ENCODE results near the gene SKP1. TPM values are rescaled to one million over a fixed set of nuclear protein-coding genes. Genes with fewer than 3 reads are reported as not detected.
A peak's percentile ranks its signal among the peaks of the same experiment; 100 is the strongest.

SKP1 gene
- total RNA-seq, 2 donors from 2014 or later: 206 to 236 TPM

- Histone ChIP-seq H3K4me1 (ENCODE audit: control insufficient read depth in 1 of 2, low read depth in 2 of 2) (no peaks in the 10 kb centered on the region), H3K4me3 (no peak overlapping the region), H3K36me3 (no peaks in the 10 kb centered on the region), H3K27me3 (replicated peaks; ENCODE audit: insufficient read depth) (no peaks in the 10 kb centered on the region), H3K9me3 (no peaks in the 10 kb centered on the region), H3K27ac (no peak overlapping the region)
- DNase-seq (ENCODE audit: low spot score): peak; percentile 8
- ATAC-seq (ENCODE audit: insufficient number of reproducible peaks, low FRiP score, low read depth): no peak
- TF ChIP-seq CTCF (IDR thresholded peaks at IDR 0.05): peak; percentile 92
Measured at GRCh38 chr5:134184155-134185135, 7.7 kb upstream of the SKP1 start.

GRCh38 chr5:134183481-134183880 lies 6.7 kb upstream of the SKP1 start:
- Histone ChIP-seq H3K4me3 (no peak overlapping the region), H3K4me1 (ENCODE audit: control insufficient read depth in 1 of 2, low read depth in 2 of 2) (no peaks in the 10 kb centered on the region), H3K36me3 (no peaks in the 10 kb centered on the region), H3K9me3 (no peaks in the 10 kb centered on the region), H3K27me3 (replicated peaks; ENCODE audit: insufficient read depth) (no peaks in the 10 kb centered on the region), H3K27ac (no peak overlapping the region)
- DNase-seq (ENCODE audit: low spot score) (no peak), ATAC-seq (ENCODE audit: insufficient number of reproducible peaks, low FRiP score, low read depth) (no peak)
- no peak for TF ChIP-seq CTCF (IDR thresholded peaks at IDR 0.05)

- DNase-seq (ENCODE audit: low spot score): no peak
- no peak for ATAC-seq (ENCODE audit: insufficient number of reproducible peaks, low FRiP score, low read depth)
- Histone ChIP-seq H3K27ac (no peak overlapping the region), H3K4me1 (ENCODE audit: control insufficient read depth in 1 of 2, low read depth in 2 of 2) (peaks cover 15 to 34% of the 10 kb centered on the region in 2 donors), H3K9me3 (no peaks in the 10 kb centered on the region), H3K27me3 (replicated peaks; ENCODE audit: insufficient read depth) (no peaks in the 10 kb centered on the region), H3K36me3 (no peaks in the 10 kb centered on the region), H3K4me3 (no peak overlapping the region)
- TF ChIP-seq CTCF (IDR thresholded peaks at IDR 0.05): no peak
Measured at GRCh38 chr5:134178096-134178419, 1.3 kb upstream of the SKP1 start.

- no peak for TF ChIP-seq CTCF (IDR thresholded peaks at IDR 0.05)
- Histone ChIP-seq H3K27ac (peak overlapping the region; percentile 98 to 99), H3K9me3 (no peaks in the 10 kb centered on the region), H3K36me3 (peaks cover 2% of the 10 kb centered on the region), H3K4me1 (ENCODE audit: control insufficient read depth in 1 of 2, low read depth in 2 of 2) (peaks cover 15 to 34% of the 10 kb centered on the region in 2 donors), H3K27me3 (replicated peaks; ENCODE audit: insufficient read depth) (no peaks in the 10 kb centered on the region), H3K4me3 (peak overlapping the region; percentile 98)
- ATAC-seq (ENCODE audit: insufficient number of reproducible peaks, low FRiP score, low read depth) (peak; percentile 44), DNase-seq (ENCODE audit: low spot score) (peak; percentile 48)
Measured at GRCh38 chr5:134177369-134178095, 782 bp upstream of the SKP1 start.

GRCh38 chr5:134175921-134176510 lies 734 bp downstream of the SKP1 start:
- H3K4me3 ChIP-seq: peak overlapping the region; percentile 98
- peak; percentile 5 for ATAC-seq (ENCODE audit: insufficient number of reproducible peaks, low FRiP score, low read depth)
- peaks cover 19 to 41% of the 10 kb centered on the region in 2 donors for H3K4me1 ChIP-seq (ENCODE audit: control insufficient read depth in 1 of 2, low read depth in 2 of 2)
- peaks cover 13% of the 10 kb centered on the region for H3K36me3 ChIP-seq
- no peak for TF ChIP-seq CTCF (IDR thresholded peaks at IDR 0.05)
- H3K27me3 ChIP-seq (replicated peaks; ENCODE audit: insufficient read depth): no peaks in the 10 kb centered on the region
- peak overlapping the region; percentile 98 to 99 for H3K27ac ChIP-seq
- no peaks in the 10 kb centered on the region for H3K9me3 ChIP-seq
- peak; percentile 9 for DNase-seq (ENCODE audit: low spot score)

Measured in thoracic aorta (tissue), 2 donors.